ENCODE measurements around the gene ADCY9. TPM values are rescaled to one million over a fixed set of nuclear protein-coding genes. Genes with fewer than 3 reads are reported as not detected.

Gene ADCY9
- total and polyA plus RNA-seq, 2 experiments from 2014 or later = 2.2 to 18.3 TPM

DNA sequence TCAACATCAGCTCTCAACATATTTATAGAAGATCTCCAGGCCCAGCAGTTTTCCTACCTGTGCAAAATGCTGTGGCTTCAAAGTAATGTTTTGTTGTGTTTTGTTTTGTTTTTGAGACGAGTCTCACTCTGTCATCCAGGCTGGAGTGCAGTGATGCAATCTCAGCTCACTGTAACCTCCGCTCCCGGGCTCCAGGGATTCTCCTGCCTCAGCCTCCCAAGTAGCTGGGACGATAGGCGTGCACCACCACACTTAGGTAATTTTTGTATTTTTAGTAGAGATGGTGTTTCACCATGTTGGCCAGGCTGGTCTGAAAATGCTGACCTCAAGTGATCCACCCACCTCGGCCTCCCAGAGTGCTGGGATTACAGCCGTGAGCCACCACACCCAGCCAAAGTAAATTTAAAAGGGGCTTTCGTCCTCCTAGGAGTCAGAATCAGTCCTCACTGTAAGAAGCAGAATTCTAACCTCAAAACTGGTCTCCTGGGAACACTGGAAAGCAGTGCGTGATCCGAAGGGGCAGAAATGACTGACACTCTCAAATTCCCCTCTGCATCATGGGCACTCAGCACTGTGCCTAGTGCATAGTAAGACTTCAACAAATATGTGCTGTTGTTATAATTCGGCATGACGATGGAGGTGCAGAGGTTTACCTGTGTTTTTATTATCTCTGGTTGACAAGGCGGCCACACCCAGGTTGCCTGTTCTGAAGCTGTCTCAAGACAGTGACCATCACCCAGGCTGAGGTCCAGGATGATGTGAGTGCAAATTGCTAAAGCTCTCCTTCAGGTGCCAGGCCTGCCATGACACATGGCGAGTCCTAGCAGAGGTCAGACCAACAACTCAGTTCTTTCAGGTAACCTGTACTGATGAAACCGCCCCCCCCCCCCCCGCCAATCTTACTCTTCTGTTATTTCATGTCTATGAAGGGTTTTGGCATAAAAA is 59.8 kb downstream of the ADCY9 start:
- peaks cover 9% of the 10 kb centered on the region for H3K4me1 ChIP-seq (ENCODE audit: insufficient read depth)
- no peaks in the 10 kb centered on the region for H3K27me3 ChIP-seq (ENCODE audit: insufficient read depth)
- Mint-ChIP-seq H3K36me3 (ENCODE audit: low read depth) (no peaks in the 10 kb centered on the region; the same call in 2 of the 3 replicates), H3K27ac (no peak overlapping the region; the same call in 1 of the 2 replicates), H3K9me3 (peaks cover 8% of the 10 kb centered on the region; the same call in 2 of the 3 replicates), H3K4me3 (no peak overlapping the region), H3K4me1 (peaks cover 21% of the 10 kb centered on the region), H3K27me3 (ENCODE audit: insufficient read depth, low read depth, poor library complexity) (no peaks in the 10 kb centered on the region)
- H2AFZ ChIP-seq = no peak overlapping the region
- no peaks in the 10 kb centered on the region for H3F3A ChIP-seq (replicated peaks; ENCODE audit: low read depth)
- no peaks in the 10 kb centered on the region for H4K20me1 ChIP-seq (replicated peaks; ENCODE audit: insufficient read depth)
- no peak for ATAC-seq
- no peak overlapping the region for H3K4me3 ChIP-seq
- DNase-seq (ENCODE audit: low spot score) = no peak
- TF ChIP-seq STAT1 (IDR thresholded peaks at IDR 0.05; ENCODE audit: unreplicated experiment) (no peak), EZH2phosphoT487 (IDR thresholded peaks at IDR 0.05; ENCODE audit: unreplicated experiment) (no peak), POLR2AphosphoS5 (IDR thresholded peaks at IDR 0.05; ENCODE audit: low read depth) (no peak), CREB1 (CRISPR knock-in tag; IDR thresholded peaks at IDR 0.05; ENCODE audit: low read depth) (no peak)
- TF ChIP-seq, protein P1, sequence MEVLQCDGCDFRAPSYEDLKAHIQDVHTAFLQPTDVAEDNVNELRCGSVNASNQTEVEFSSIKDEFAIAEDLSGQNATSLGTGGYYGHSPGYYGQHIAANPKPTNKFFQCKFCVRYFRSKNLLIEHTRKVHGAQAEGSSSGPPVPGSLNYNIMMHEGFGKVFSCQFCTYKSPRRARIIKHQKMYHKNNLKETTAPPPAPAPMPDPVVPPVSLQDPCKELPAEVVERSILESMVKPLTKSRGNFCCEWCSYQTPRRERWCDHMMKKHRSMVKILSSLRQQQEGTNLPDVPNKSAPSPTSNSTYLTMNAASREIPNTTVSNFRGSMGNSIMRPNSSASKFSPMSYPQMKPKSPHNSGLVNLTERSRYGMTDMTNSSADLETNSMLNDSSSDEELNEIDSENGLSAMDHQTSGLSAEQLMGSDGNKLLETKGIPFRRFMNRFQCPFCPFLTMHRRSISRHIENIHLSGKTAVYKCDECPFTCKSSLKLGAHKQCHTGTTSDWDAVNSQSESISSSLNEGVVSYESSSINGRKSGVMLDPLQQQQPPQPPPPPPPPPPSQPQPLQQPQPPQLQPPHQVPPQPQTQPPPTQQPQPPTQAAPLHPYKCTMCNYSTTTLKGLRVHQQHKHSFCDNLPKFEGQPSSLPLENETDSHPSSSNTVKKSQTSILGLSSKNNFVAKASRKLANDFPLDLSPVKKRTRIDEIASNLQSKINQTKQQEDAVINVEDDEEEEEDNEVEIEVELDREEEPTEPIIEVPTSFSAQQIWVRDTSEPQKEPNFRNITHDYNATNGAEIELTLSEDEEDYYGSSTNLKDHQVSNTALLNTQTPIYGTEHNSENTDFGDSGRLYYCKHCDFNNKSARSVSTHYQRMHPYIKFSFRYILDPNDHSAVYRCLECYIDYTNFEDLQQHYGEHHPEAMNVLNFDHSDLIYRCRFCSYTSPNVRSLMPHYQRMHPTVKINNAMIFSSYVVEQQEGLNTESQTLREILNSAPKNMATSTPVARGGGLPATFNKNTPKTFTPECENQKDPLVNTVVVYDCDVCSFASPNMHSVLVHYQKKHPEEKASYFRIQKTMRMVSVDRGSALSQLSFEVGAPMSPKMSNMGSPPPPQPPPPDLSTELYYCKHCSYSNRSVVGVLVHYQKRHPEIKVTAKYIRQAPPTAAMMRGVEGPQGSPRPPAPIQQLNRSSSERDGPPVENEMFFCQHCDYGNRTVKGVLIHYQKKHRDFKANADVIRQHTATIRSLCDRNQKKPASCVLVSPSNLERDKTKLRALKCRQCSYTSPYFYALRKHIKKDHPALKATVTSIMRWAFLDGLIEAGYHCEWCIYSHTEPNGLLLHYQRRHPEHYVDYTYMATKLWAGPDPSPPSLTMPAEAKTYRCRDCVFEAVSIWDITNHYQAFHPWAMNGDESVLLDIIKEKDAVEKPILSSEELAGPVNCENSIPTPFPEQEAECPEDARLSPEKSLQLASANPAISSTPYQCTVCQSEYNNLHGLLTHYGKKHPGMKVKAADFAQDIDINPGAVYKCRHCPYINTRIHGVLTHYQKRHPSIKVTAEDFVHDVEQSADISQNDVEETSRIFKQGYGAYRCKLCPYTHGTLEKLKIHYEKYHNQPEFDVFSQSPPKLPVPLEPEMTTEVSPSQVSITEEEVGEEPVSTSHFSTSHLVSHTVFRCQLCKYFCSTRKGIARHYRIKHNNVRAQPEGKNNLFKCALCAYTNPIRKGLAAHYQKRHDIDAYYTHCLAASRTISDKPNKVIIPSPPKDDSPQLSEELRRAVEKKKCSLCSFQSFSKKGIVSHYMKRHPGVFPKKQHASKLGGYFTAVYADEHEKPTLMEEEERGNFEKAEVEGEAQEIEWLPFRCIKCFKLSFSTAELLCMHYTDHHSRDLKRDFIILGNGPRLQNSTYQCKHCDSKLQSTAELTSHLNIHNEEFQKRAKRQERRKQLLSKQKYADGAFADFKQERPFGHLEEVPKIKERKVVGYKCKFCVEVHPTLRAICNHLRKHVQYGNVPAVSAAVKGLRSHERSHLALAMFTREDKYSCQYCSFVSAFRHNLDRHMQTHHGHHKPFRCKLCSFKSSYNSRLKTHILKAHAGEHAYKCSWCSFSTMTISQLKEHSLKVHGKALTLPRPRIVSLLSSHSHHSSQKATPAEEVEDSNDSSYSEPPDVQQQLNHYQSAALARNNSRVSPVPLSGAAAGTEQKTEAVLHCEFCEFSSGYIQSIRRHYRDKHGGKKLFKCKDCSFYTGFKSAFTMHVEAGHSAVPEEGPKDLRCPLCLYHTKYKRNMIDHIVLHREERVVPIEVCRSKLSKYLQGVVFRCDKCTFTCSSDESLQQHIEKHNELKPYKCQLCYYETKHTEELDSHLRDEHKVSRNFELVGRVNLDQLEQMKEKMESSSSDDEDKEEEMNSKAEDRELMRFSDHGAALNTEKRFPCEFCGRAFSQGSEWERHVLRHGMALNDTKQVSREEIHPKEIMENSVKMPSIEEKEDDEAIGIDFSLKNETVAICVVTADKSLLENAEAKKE (CRISPR knock-in tag; IDR thresholded peaks at IDR 0.05) = no peak
- TF ChIP-seq, protein P2, sequence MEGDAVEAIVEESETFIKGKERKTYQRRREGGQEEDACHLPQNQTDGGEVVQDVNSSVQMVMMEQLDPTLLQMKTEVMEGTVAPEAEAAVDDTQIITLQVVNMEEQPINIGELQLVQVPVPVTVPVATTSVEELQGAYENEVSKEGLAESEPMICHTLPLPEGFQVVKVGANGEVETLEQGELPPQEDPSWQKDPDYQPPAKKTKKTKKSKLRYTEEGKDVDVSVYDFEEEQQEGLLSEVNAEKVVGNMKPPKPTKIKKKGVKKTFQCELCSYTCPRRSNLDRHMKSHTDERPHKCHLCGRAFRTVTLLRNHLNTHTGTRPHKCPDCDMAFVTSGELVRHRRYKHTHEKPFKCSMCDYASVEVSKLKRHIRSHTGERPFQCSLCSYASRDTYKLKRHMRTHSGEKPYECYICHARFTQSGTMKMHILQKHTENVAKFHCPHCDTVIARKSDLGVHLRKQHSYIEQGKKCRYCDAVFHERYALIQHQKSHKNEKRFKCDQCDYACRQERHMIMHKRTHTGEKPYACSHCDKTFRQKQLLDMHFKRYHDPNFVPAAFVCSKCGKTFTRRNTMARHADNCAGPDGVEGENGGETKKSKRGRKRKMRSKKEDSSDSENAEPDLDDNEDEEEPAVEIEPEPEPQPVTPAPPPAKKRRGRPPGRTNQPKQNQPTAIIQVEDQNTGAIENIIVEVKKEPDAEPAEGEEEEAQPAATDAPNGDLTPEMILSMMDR (conservative IDR thresholded peaks at IDR 0.05; ENCODE audit: low read depth in 2 of 2) = no peak
- TF ChIP-seq, protein P3, sequence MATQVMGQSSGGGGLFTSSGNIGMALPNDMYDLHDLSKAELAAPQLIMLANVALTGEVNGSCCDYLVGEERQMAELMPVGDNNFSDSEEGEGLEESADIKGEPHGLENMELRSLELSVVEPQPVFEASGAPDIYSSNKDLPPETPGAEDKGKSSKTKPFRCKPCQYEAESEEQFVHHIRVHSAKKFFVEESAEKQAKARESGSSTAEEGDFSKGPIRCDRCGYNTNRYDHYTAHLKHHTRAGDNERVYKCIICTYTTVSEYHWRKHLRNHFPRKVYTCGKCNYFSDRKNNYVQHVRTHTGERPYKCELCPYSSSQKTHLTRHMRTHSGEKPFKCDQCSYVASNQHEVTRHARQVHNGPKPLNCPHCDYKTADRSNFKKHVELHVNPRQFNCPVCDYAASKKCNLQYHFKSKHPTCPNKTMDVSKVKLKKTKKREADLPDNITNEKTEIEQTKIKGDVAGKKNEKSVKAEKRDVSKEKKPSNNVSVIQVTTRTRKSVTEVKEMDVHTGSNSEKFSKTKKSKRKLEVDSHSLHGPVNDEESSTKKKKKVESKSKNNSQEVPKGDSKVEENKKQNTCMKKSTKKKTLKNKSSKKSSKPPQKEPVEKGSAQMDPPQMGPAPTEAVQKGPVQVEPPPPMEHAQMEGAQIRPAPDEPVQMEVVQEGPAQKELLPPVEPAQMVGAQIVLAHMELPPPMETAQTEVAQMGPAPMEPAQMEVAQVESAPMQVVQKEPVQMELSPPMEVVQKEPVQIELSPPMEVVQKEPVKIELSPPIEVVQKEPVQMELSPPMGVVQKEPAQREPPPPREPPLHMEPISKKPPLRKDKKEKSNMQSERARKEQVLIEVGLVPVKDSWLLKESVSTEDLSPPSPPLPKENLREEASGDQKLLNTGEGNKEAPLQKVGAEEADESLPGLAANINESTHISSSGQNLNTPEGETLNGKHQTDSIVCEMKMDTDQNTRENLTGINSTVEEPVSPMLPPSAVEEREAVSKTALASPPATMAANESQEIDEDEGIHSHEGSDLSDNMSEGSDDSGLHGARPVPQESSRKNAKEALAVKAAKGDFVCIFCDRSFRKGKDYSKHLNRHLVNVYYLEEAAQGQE (IDR thresholded peaks at IDR 0.05; ENCODE audit: unreplicated experiment) = no peak
- no peaks in the 10 kb centered on the region for H3K36me3 ChIP-seq (ENCODE audit: insufficient read depth)
- no peak overlapping the region for H3K27ac ChIP-seq (ENCODE audit: low read depth)
- no peak overlapping the region for H3K4me2 ChIP-seq
- H3K79me2 ChIP-seq (replicated peaks; ENCODE audit: insufficient read depth) = no peaks in the 10 kb centered on the region; the same call in 1 of the 2 replicates
- H3K9me2 ChIP-seq (ENCODE audit: insufficient read depth) = no peaks in the 10 kb centered on the region

All from GM23338 (cell line).